ENCODE measurements around the gene TGFBR3. TPM values are rescaled to one million over a fixed set of nuclear protein-coding genes. Genes with fewer than 3 reads are reported as not detected.

TGFBR3 gene
- total RNA-seq, 1 donor from 2014 or later = 7.4 TPM

GRCh38 chr1:91701472-91701869 lies 184.5 kb downstream of the TGFBR3 start:
- Mint-ChIP-seq H3K4me1 (peaks cover 24% of the 10 kb centered on the region), H3K27me3 (no peaks in the 10 kb centered on the region), H3K36me3 (ENCODE audit: low read depth) (peaks cover 26% of the 10 kb centered on the region), H3K4me3 (no peak overlapping the region), H3K9me3 (peaks cover 9% of the 10 kb centered on the region), H3K27ac (no peak overlapping the region)
- intact Hi-C loops (cut with micrococcal nuclease) = no loop called here
- DNase-seq = no peak

- intact Hi-C loops (cut with micrococcal nuclease) = no loop called here
- H3K36me3 Mint-ChIP-seq (ENCODE audit: low read depth) = peaks cover 26% of the 10 kb centered on the region
- peaks cover 30% of the 10 kb centered on the region for H3K4me1 Mint-ChIP-seq
- H3K4me3 Mint-ChIP-seq = no peak overlapping the region
- H3K27ac Mint-ChIP-seq = no peak overlapping the region
- DNase-seq = no peak
- H3K27me3 Mint-ChIP-seq = no peaks in the 10 kb centered on the region
- peaks cover 9% of the 10 kb centered on the region for H3K9me3 Mint-ChIP-seq
These were observed 185.0 kb downstream of the TGFBR3 start for GRCh38 chr1:91700771-91701471.

GRCh38 chr1:91700332-91700731 lies 185.6 kb downstream of the TGFBR3 start:
- peaks cover 9% of the 10 kb centered on the region for H3K9me3 Mint-ChIP-seq
- DNase-seq = no peak
- peaks cover 30% of the 10 kb centered on the region for H3K36me3 Mint-ChIP-seq (ENCODE audit: low read depth)
- no peak overlapping the region for H3K27ac Mint-ChIP-seq
- no peak overlapping the region for H3K4me3 Mint-ChIP-seq
- intact Hi-C loops (cut with micrococcal nuclease) = no loop called here
- H3K27me3 Mint-ChIP-seq = no peaks in the 10 kb centered on the region
- H3K4me1 Mint-ChIP-seq = peaks cover 30% of the 10 kb centered on the region

- intact Hi-C loops (cut with micrococcal nuclease) = loop anchor here (5.0 kb wide), 2 partner anchors 103 to 177 kb away; no protein-coding TSS in a partner anchor
- peaks cover 30% of the 10 kb centered on the region for H3K4me1 Mint-ChIP-seq
- H3K27me3 Mint-ChIP-seq = no peaks in the 10 kb centered on the region
- H3K36me3 Mint-ChIP-seq (ENCODE audit: low read depth) = peaks cover 32% of the 10 kb centered on the region
- no peak overlapping the region for H3K4me3 Mint-ChIP-seq
- peaks cover 12% of the 10 kb centered on the region for H3K9me3 Mint-ChIP-seq
- no peak for DNase-seq
- no peak overlapping the region for H3K27ac Mint-ChIP-seq
These were observed 186.5 kb downstream of the TGFBR3 start for GRCh38 chr1:91699339-91699974.

GRCh38 chr1:91697861-91698260 lies 188.1 kb downstream of the TGFBR3 start:
- Mint-ChIP-seq H3K36me3 (ENCODE audit: low read depth) (peaks cover 36% of the 10 kb centered on the region), H3K4me1 (peaks cover 30% of the 10 kb centered on the region), H3K27ac (peak overlapping the region; percentile 76), H3K27me3 (no peaks in the 10 kb centered on the region), H3K9me3 (peaks cover 12% of the 10 kb centered on the region), H3K4me3 (peak overlapping the region; percentile 74)
- no peak for DNase-seq
- intact Hi-C loops (cut with micrococcal nuclease) = loop anchor here (1.0 to 5.0 kb wide), 6 partner anchors 15 to 176 kb away; no protein-coding TSS in a partner anchor

- H3K9me3 Mint-ChIP-seq = peaks cover 12% of the 10 kb centered on the region
- peak overlapping the region; percentile 74 for H3K4me3 Mint-ChIP-seq
- peak overlapping the region; percentile 76 for H3K27ac Mint-ChIP-seq
- H3K36me3 Mint-ChIP-seq (ENCODE audit: low read depth) = peaks cover 40% of the 10 kb centered on the region
- DNase-seq = peak; percentile 90
- peaks cover 30% of the 10 kb centered on the region for H3K4me1 Mint-ChIP-seq
- H3K27me3 Mint-ChIP-seq = no peaks in the 10 kb centered on the region
- intact Hi-C loops (cut with micrococcal nuclease) = loop anchor here (1.0 to 5.0 kb wide), 6 partner anchors 16 to 175 kb away; no protein-coding TSS in a partner anchor
These were observed 188.5 kb downstream of the TGFBR3 start for GRCh38 chr1:91697416-91697815.

- DNase-seq = no peak
- H3K36me3 Mint-ChIP-seq (ENCODE audit: low read depth) = peaks cover 37% of the 10 kb centered on the region
- peaks cover 30% of the 10 kb centered on the region for H3K4me1 Mint-ChIP-seq
- H3K27ac Mint-ChIP-seq = no peak overlapping the region
- intact Hi-C loops (cut with micrococcal nuclease) = loop anchor here (5.0 kb wide), 2 partner anchors 106 to 174 kb away; no protein-coding TSS in a partner anchor
- no peaks in the 10 kb centered on the region for H3K27me3 Mint-ChIP-seq
- no peak overlapping the region for H3K4me3 Mint-ChIP-seq
- H3K9me3 Mint-ChIP-seq = peaks cover 7% of the 10 kb centered on the region
These were observed 189.6 kb downstream of the TGFBR3 start for GRCh38 chr1:91696321-91696720.

- Mint-ChIP-seq H3K27ac (no peak overlapping the region), H3K9me3 (peaks cover 3% of the 10 kb centered on the region), H3K4me3 (no peak overlapping the region), H3K36me3 (ENCODE audit: low read depth) (peaks cover 35% of the 10 kb centered on the region), H3K27me3 (no peaks in the 10 kb centered on the region), H3K4me1 (peaks cover 22% of the 10 kb centered on the region)
- DNase-seq = no peak
- intact Hi-C loops (cut with micrococcal nuclease) = no loop called here
These were observed 192.4 kb downstream of the TGFBR3 start for GRCh38 chr1:91693557-91693956.

- no peak overlapping the region for H3K4me3 Mint-ChIP-seq
- peaks cover 39% of the 10 kb centered on the region for H3K36me3 Mint-ChIP-seq (ENCODE audit: low read depth)
- H3K27me3 Mint-ChIP-seq = no peaks in the 10 kb centered on the region
- peaks cover 9% of the 10 kb centered on the region for H3K9me3 Mint-ChIP-seq
- intact Hi-C loops (cut with micrococcal nuclease) = no loop called here
- H3K27ac Mint-ChIP-seq = no peak overlapping the region
- H3K4me1 Mint-ChIP-seq = peaks cover 16% of the 10 kb centered on the region
- DNase-seq = no peak
These were observed 194.4 kb downstream of the TGFBR3 start for GRCh38 chr1:91691525-91691924.

GRCh38 chr1:91689641-91690481 lies 196.1 kb downstream of the TGFBR3 start:
- no peaks in the 10 kb centered on the region for H3K27me3 Mint-ChIP-seq
- intact Hi-C loops (cut with micrococcal nuclease) = no loop called here
- H3K4me1 Mint-ChIP-seq = peaks cover 20% of the 10 kb centered on the region
- no peak overlapping the region for H3K4me3 Mint-ChIP-seq
- H3K36me3 Mint-ChIP-seq (ENCODE audit: low read depth) = peaks cover 34% of the 10 kb centered on the region
- no peak for DNase-seq
- H3K27ac Mint-ChIP-seq = no peak overlapping the region
- H3K9me3 Mint-ChIP-seq = peaks cover 9% of the 10 kb centered on the region

- Mint-ChIP-seq H3K9me3 (peaks cover 6% of the 10 kb centered on the region), H3K27me3 (no peaks in the 10 kb centered on the region), H3K4me3 (no peak overlapping the region), H3K4me1 (peaks cover 36% of the 10 kb centered on the region), H3K36me3 (ENCODE audit: low read depth) (peaks cover 21% of the 10 kb centered on the region), H3K27ac (no peak overlapping the region)
- intact Hi-C loops (cut with micrococcal nuclease) = no loop called here
- no peak for DNase-seq
These were observed 198.5 kb downstream of the TGFBR3 start for GRCh38 chr1:91687452-91687851.

- no peak for DNase-seq
- intact Hi-C loops (cut with micrococcal nuclease) = no loop called here
- peaks cover 36% of the 10 kb centered on the region for H3K4me1 Mint-ChIP-seq
- peaks cover 6% of the 10 kb centered on the region for H3K9me3 Mint-ChIP-seq
- peaks cover 20% of the 10 kb centered on the region for H3K36me3 Mint-ChIP-seq (ENCODE audit: low read depth)
- no peak overlapping the region for H3K27ac Mint-ChIP-seq
- no peak overlapping the region for H3K4me3 Mint-ChIP-seq
- H3K27me3 Mint-ChIP-seq = no peaks in the 10 kb centered on the region
These were observed 200.0 kb downstream of the TGFBR3 start for GRCh38 chr1:91685994-91686393.

- Mint-ChIP-seq H3K4me3 (peak overlapping the region; percentile 59), H3K4me1 (peaks cover 44% of the 10 kb centered on the region)
These were observed 201.3 kb downstream of the TGFBR3 start for GRCh38 chr1:91684481-91685196.

More at GRCh38 chr1:91684481-91685196, 201.3 kb downstream of the TGFBR3 start:
- Mint-ChIP-seq H3K9me3 (peaks cover 6% of the 10 kb centered on the region), H3K36me3 (ENCODE audit: low read depth) (peaks cover 20% of the 10 kb centered on the region), H3K27ac (peak overlapping the region; percentile 89), H3K27me3 (no peaks in the 10 kb centered on the region)
- peak; percentile 77 for DNase-seq
- intact Hi-C loops (cut with micrococcal nuclease) = no loop called here
